ENCODE results near the gene OR14I1.

DNA sequence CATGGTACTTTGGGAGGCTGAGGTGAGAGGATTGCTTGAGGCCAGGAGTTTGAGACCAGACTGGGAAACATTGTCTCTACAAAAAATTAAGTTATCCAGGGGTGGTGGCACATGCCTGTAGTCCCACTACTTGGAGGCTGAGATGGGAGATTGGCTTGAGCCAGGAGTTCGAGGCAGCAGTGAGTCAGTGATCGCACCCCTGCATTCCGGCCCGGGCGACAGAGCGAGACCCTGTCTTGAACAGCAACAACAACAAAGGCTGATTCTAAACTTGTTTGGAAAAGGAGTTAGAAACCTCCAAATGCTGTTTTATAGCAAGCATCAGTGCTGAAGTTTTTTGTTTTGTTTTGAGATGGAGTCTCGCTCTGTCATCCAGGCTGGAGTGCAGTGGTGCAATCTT, 38.3 kb upstream of the OR14I1 start:
- TF ChIP-seq EZH2 (IDR thresholded peaks at IDR 0.05; ENCODE audit: borderline replicate concordance, low read length) = no peak
- TF ChIP-seq, protein P1, sequence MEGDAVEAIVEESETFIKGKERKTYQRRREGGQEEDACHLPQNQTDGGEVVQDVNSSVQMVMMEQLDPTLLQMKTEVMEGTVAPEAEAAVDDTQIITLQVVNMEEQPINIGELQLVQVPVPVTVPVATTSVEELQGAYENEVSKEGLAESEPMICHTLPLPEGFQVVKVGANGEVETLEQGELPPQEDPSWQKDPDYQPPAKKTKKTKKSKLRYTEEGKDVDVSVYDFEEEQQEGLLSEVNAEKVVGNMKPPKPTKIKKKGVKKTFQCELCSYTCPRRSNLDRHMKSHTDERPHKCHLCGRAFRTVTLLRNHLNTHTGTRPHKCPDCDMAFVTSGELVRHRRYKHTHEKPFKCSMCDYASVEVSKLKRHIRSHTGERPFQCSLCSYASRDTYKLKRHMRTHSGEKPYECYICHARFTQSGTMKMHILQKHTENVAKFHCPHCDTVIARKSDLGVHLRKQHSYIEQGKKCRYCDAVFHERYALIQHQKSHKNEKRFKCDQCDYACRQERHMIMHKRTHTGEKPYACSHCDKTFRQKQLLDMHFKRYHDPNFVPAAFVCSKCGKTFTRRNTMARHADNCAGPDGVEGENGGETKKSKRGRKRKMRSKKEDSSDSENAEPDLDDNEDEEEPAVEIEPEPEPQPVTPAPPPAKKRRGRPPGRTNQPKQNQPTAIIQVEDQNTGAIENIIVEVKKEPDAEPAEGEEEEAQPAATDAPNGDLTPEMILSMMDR (IDR thresholded peaks at IDR 0.05; ENCODE audit: low read length) = no peak
